Measurements from ENCODE around the gene LMTK2. TPM values are rescaled to one million over a fixed set of nuclear protein-coding genes. Genes with fewer than 3 reads are reported as not detected.

The LMTK2 gene
- total RNA-seq, 1 experiment from 2014 or later: 16.8 TPM

GRCh38 chr7:98222533-98223195 lies 116.0 kb downstream of the LMTK2 start:
- DNase-seq (ENCODE audit: low read depth): no peak
- in situ Hi-C loops (cut with HindIII; ENCODE audit: low pct_unique_long_range_greater_than_20kb, low sequenced_read_pairs): no loop called here

- DNase-seq (ENCODE audit: low read depth): no peak
- in situ Hi-C loops (cut with HindIII; ENCODE audit: low pct_unique_long_range_greater_than_20kb, low sequenced_read_pairs): no loop called here
Observed at GRCh38 chr7:98223351-98223897, 116.8 kb downstream of the LMTK2 start.

- in situ Hi-C loops (cut with HindIII; ENCODE audit: low pct_unique_long_range_greater_than_20kb, low sequenced_read_pairs): no loop called here
- DNase-seq (ENCODE audit: low read depth): no peak
Observed at GRCh38 chr7:98223898-98224700, 117.4 kb downstream of the LMTK2 start.

GRCh38 chr7:98224701-98225181 lies 118.1 kb downstream of the LMTK2 start:
- in situ Hi-C loops (cut with HindIII; ENCODE audit: low pct_unique_long_range_greater_than_20kb, low sequenced_read_pairs): no loop called here
- no peak for DNase-seq (ENCODE audit: low read depth)

GRCh38 chr7:98225913-98226614 lies 119.4 kb downstream of the LMTK2 start:
- no peak for DNase-seq (ENCODE audit: low read depth)
- in situ Hi-C loops (cut with HindIII; ENCODE audit: low pct_unique_long_range_greater_than_20kb, low sequenced_read_pairs): no loop called here

GRCh38 chr7:98227939-98228338 lies 121.3 kb downstream of the LMTK2 start:
- in situ Hi-C loops (cut with HindIII; ENCODE audit: low pct_unique_long_range_greater_than_20kb, low sequenced_read_pairs): no loop called here
- DNase-seq (ENCODE audit: low read depth): no peak

GRCh38 chr7:98228801-98229200 lies 122.1 kb downstream of the LMTK2 start:
- no peak for DNase-seq (ENCODE audit: low read depth)
- in situ Hi-C loops (cut with HindIII; ENCODE audit: low pct_unique_long_range_greater_than_20kb, low sequenced_read_pairs): no loop called here

GRCh38 chr7:98229441-98229840 lies 122.8 kb downstream of the LMTK2 start:
- in situ Hi-C loops (cut with HindIII; ENCODE audit: low pct_unique_long_range_greater_than_20kb, low sequenced_read_pairs): no loop called here
- DNase-seq (ENCODE audit: low read depth): no peak

- in situ Hi-C loops (cut with HindIII; ENCODE audit: low pct_unique_long_range_greater_than_20kb, low sequenced_read_pairs): no loop called here
- DNase-seq (ENCODE audit: low read depth): no peak
Observed at GRCh38 chr7:98229991-98230745, 123.5 kb downstream of the LMTK2 start.

GRCh38 chr7:98230746-98231471 lies 124.2 kb downstream of the LMTK2 start:
- DNase-seq (ENCODE audit: low read depth): no peak
- in situ Hi-C loops (cut with HindIII; ENCODE audit: low pct_unique_long_range_greater_than_20kb, low sequenced_read_pairs): no loop called here

- in situ Hi-C loops (cut with HindIII; ENCODE audit: low pct_unique_long_range_greater_than_20kb, low sequenced_read_pairs): no loop called here
- DNase-seq (ENCODE audit: low read depth): no peak
Observed at GRCh38 chr7:98231493-98232262, 125.0 kb downstream of the LMTK2 start.

GRCh38 chr7:98232263-98232585 lies 125.6 kb downstream of the LMTK2 start:
- in situ Hi-C loops (cut with HindIII; ENCODE audit: low pct_unique_long_range_greater_than_20kb, low sequenced_read_pairs): no loop called here

GRCh38 chr7:98232799-98233198 lies 126.1 kb downstream of the LMTK2 start:
- in situ Hi-C loops (cut with HindIII; ENCODE audit: low pct_unique_long_range_greater_than_20kb, low sequenced_read_pairs): no loop called here
- no peak for DNase-seq (ENCODE audit: low read depth)

More at GRCh38 chr7:98232263-98232585, 125.6 kb downstream of the LMTK2 start:
- no peak for DNase-seq (ENCODE audit: low read depth)

GRCh38 chr7:98233219-98234070 lies 126.8 kb downstream of the LMTK2 start:
- DNase-seq (ENCODE audit: low read depth): no peak
- in situ Hi-C loops (cut with HindIII; ENCODE audit: low pct_unique_long_range_greater_than_20kb, low sequenced_read_pairs): no loop called here

GRCh38 chr7:98234429-98235147 lies 127.9 kb downstream of the LMTK2 start:
- no peak for DNase-seq (ENCODE audit: low read depth)
- in situ Hi-C loops (cut with HindIII; ENCODE audit: low pct_unique_long_range_greater_than_20kb, low sequenced_read_pairs): no loop called here

GRCh38 chr7:98235901-98236300 lies 129.2 kb downstream of the LMTK2 start:
- in situ Hi-C loops (cut with HindIII; ENCODE audit: low pct_unique_long_range_greater_than_20kb, low sequenced_read_pairs): no loop called here
- no peak for DNase-seq (ENCODE audit: low read depth)

All from Caki2 (cell line).